GM19023 (cell line): ENCODE data around the gene HACD2.

ENCODE experiments used
- ATAC-seq: cut with Tn5 transposase; IDR thresholded peaks from one replicate; pipeline ENCODE4 v1.9.1; 2021; ENCODE audit warnings: mild to moderate bottlenecking, moderate library complexity; ENCODE audit not compliant: unreplicated experiment

Gene HACD2

DNA sequence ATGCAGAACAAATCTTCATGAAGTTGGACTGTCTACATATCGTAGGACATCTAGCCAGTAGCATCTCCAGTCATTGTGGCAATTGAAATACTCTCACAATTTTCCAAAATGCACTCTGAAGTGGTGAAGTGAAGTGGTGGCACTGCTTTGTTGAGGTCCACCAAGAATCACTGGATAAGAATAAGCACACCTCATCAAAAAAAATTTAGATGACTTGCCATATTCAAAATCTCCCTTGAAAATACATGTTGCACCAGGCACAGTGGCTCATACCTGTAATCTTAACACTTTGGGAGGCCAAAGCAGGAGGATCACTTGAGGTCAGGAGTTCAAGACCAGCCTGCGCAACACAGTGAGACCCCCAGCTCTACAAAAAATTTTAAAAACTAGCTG, 12.9 kb downstream of the HACD2 start:
- ATAC-seq, result no peak

DNA sequence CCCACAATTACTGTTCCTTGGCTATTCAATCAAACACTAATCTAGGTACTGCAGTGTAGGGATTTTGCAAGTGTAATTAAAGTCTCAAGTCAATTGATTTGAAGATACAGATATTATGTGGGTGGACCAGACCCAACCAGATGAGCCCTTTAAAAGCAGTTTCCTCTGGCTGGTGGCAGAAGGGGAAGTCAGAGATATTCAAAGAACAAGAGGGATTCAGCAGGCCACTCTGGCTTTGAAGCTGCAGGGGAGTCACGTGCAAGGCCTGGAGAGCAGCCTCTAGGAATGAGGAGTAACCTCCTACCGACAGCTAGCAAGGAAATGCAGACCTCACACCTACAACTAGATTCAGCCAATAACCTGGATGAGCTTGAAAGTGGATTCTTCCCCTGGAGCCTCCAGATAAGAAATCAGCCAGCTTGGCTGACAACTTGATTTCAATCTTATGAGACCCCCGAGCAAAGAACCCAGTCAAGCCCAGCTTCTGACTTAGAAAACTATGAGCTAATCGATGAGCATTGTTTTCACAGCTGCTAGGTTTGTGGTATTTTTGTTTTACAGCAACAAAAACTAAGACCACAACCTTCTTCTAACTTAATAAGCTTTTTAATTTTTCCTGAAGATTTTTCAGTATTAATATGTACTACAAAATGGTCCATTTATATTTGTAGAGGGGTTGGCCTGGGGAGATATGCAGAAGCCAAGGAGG, 13.4 kb downstream of the HACD2 start:
- ATAC-seq, result no peak

DNA sequence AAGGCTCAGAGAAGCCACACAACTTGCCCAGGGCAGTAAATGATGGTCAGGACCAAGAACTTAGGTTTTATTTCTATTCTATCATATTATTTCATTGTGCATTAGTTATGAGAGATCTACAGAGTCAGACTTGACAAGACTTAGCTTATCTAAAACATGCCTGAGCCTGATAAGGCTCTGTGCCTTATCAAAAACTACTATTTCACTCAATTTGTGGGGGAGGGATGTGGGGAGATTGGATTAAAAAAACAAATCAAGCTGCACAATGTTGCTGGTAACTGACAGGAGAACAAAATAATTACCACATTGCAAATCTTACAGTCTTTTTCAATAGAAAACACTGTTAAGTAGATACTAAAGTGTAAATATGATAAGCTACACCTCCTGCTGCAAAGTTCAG, 16.0 kb downstream of the HACD2 start:
- no peak for ATAC-seq

DNA sequence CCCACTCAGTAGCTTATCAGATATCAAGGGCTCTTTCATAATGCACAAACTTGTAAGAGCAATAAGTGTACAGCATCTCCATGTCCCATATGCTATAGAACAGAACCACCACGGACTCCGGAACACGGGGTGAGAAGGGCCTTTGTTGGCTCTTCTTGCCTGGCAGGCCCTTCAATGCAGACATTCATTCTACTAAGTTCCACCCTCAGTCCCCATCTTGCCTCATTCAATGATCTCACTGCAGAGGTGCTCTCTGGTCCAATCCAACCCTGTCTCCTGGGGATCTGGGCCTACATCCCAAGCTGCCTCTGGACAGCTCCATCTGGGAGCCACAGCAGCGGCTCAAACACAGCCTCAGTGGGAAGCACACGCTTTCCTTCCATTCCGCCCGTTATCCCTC, 16.8 kb downstream of the HACD2 start:
- no peak for ATAC-seq

DNA sequence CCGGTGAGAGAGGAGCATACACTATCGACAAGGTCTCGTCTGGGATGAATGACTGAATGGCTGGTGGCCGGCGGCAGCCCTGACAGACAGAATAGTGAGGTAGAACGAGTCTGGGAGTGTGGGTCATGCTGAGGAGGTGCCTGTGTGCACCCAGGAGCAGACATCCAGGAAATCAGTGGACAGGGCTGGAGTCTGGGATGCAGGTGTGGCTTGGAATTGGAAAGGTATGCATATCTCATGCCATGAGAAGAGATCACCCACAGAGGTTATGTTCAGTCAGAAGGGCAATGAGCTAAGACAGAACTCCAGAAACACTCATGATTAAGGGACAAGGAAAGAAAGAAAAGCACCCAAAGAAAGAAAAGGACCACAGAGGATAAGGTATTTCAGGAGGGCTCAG, 20.8 kb downstream of the HACD2 start:
- no peak for ATAC-seq

DNA sequence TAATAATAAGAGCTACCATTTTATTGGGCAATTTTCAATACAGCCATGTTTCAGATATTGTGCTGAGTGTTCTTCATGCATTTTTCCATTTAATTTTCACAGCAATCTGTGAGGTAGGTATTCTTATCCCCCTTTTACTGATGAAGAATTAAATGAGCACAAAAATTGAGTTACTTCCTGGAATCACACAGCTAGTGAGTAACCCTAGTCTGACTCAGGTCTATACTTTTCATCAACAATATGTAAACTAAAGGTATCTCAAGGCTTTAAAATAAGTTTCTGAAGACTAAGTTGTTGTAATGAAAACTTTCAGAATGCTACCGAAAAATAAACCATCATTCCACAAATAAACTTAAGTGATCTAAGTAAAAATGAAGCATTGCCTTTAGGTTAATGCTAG, 22.3 kb downstream of the HACD2 start:
- ATAC-seq, result no peak

DNA sequence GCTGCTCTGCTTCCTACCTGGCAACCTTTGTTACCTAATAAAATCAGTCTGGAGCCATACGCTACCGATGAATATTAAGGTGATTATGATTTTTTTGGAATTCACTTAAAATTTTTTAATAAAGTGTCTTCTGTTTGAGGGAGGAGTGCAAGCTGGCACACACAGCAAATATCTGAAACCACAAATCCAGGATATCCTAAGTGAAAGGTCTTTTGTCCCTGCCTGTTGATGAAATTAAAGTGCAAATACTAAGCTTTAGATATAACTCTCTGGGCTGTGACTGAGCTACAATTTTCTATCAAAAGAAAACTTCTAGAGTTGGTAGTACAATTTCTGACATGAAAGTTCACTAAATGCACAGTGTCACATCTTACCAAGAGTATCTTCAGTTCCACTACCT, 23.7 kb downstream of the HACD2 start:
- no peak for ATAC-seq

DNA sequence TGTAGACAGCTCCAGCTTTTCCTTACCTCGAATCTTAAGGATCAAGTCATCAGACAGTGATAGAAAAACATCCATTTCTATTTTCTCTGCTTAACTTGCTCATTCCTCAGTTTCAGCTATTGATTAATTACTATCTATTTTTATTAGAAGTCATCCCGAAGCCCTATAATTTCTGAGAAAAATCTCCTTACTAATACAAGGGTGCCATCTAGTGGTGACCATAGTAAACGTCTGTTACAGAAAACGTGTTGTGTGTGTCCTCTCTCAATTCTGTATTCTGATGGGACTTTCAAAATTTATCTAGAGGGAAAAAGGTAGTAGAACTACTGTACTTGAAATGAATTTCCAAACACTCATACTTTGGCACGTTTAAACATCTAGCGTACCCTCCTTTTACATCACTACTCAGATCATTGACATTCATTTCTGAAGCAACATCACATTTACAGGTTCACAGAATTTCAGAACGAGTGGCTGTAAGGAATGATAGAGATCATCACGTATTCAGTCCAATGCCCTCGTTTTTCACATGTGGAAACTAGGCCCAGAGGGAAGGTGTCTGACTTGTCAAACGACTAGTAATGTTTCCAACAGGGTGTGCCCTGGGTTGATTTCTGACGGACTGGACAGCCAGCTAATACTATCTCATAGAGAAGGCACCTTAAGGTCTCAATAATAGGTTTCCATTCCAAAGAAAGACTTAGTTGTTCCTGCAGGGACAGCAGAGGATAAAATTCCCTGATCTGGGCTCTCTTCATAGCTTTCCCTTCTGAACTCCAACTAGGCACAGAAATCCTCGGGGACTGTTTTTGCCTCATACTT, 25.6 kb downstream of the HACD2 start:
- no peak for ATAC-seq

DNA sequence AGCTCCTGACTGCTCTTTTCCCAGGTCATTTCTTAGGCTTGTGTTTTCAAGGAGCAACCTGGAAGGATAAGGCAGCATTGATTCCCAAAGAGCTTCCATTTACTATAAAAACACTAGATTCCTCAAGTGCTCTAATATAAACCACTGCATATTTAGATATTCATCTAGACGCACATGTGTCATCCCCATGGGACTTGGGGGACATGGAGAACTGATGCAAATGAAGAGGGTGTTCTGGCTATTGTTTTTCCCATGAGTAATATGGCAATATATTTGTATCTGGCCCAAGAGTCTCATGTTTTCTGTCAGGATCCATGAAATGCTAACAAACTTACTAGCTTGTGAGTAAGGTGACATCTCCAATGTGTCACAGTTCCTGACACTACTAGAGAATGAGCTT, 31.3 kb downstream of the HACD2 start:
- ATAC-seq, result no peak

DNA sequence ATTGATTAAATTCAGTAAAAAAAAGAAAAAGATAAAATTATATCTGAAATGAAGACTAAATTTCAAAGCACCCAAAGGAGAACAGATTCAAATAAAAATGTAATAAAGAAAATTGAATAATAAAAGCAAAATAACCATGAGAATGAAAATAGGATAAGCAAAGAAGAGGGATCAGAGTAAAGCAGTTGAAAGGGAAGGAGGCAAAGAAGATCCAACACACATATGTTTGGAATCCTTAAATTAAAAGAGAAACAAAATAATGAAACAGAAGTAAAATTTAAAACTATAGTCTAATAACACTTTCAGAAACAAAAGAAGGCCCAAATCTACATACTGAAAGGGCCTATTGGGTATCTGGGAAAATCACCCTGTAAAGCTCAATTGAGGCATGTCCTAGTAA, 32.1 kb downstream of the HACD2 start:
- no peak for ATAC-seq

DNA sequence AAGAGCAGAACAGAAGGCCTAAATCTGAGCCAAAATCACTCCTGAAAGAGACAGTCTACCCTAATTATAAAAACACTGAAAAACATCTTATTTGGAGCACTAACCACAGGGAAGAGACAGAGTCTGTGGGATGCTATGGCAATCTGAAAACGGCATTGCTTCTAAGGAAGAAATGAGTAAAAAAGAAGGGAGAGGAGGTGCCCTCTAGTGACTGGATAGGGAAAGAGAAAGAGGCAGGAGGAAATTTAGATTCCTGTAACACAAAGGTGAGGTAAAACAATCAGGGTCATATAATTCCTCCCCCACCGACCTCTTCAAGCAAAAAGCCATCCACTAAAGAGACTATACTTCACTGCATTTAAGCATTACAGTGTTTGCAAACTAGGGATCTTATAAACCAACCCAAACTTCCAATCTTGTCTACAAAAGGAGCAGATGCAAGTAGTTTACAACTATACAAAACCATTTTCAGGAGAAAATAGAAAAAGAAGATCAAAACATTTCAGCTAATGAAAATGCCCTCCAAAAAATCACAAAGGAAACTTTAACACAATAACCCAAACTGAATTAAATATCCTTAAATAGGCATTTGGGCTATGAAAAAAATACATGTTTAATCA, 32.6 kb downstream of the HACD2 start:
- ATAC-seq, result no peak

DNA sequence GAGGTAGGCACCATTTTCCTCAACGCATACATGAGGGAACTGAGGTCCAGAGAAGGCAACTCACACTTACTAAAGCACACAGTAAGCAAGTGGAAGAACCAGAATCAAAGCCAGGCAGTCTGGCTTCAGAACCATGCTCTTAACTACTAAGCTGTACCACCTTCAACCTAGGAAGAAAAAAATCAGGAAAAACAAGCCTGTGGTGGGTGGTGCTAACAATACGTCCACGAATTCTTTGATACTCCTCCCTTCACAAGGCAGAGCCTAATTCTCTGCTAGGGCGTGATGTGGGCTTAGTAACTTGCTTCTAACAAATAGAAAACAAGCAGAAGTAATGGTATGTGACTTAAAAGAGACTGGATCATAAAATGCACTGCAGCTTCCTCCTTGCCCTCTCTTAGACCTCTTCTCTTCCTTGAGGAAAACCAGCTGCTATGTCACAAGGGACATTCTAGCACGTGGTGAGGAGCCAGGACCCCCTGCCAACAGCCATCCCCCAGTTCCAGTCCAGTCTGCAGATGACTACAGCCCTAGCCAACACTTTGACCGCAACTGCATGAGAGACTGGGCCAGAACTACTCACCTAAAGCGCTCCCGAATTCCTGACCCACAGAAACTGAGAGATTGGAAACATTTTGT, 36.9 kb downstream of the HACD2 start:
- ATAC-seq, result no peak

DNA sequence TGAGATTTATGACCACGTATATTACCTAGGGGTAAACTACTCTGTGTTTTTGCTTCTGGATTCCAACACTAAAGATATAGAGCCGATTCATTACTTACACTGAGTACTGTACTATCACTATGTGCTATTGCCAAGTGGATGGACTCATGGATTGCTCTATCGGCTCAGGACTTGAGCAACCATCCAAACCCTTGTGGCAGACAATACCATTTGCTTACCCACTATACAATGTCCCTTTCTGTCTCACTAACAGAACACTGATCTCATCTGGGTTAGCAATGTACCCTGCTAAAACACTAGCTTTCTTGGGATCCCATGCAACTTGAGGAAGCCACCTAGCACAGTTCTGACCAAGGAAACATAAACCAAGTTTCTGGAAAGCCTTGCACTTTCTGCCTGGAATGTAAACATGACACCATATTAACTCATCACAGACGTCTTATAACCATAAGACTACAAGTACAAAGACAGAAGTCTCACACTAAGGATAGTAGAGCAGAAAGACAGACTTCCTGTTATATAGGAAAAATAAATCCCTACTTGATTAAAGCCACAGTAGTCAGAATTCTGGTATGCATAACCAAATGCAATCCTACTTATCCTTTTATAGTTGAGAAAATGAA, 38.6 kb downstream of the HACD2 start:
- ATAC-seq, result no peak

DNA sequence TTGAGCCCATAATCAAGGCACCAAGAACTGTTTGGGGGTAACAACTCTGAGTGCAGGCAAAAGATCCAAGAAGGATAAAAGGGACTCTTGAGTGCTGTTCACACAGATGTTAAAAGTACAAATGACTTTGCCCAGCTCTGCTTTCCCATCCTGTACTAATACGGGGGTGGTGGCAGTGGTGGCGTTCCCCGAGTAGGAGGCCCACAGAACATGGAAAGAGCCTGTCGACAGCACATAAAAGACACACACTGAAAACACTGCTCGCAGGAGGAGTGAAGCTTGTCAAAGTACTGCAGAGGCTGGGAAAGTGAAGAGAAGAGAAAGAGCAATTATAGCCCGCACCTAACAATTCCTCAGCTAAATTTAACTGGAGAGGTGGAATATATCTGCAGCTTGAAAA, 40.9 kb downstream of the HACD2 start:
- no peak for ATAC-seq

DNA sequence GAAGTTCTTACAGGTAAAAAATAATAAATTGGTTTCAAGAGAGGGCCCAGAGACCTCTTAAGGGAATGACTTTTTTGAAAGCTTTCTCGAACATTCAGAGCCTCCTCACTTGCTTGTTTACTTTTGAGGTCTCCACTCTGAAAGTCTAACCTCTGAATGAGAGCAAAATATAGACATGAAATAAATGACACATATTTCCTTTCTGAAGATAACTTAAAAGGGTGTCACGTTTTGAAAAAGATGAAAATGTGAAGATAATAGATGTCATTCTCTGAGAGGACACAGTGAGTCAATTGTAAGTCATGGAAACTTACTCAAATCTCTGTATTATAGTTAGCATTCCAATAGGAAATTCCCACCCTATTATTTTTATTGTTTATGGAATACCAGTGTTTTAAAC, 44.6 kb downstream of the HACD2 start:
- no peak for ATAC-seq

DNA sequence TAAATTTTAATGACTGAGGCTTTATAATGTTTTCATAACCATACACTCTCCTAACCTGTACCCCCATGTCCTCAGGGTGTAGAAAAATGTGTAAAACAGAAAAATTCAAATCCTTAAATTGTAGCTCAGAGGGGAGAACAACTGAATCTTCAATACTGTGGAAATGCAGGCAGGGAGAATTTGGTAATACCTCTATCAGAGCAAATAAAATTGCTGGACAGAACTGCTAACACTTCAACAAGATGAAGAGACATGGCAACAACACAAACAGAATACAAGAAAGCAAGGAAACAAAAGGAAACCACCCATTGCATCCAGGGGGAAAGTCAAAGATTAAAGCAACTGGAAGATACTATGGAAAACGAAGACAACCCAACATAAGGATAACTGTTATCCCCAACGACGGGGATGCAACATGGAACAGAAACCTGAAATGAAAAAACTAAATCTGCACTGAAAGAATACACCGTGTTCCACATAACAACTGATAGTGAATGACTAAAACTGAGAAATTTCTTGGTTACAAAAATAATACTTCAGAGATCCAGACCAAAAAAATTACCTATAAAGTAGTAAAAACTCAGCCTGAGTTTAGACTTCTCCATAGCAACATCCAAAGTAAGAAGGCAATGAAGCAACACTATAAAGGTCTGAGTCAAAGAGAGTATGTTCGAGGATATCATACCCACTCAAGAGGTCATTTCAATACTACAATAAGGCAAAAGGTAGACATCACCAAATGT, 48.5 kb downstream of the HACD2 start:
- no peak for ATAC-seq

DNA sequence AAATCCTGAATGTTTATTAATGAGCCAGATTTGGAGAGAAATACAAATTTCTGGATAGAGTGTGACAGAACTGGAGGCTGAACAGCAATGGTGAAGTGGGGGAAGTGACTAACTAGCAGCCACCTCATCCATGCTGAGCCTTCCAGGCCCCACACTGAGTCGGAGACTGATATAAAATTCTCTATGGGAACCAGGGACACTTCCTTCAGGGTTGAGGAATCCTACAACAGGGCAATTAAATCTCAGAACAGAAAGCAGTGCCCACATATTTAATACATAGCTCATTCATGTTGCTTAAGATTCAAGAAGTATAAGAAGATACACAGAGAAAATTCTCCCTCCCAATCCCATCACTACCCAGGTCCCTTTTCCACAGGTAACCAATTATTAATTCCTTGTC, 49.3 kb downstream of the HACD2 start:
- ATAC-seq, result no peak

DNA sequence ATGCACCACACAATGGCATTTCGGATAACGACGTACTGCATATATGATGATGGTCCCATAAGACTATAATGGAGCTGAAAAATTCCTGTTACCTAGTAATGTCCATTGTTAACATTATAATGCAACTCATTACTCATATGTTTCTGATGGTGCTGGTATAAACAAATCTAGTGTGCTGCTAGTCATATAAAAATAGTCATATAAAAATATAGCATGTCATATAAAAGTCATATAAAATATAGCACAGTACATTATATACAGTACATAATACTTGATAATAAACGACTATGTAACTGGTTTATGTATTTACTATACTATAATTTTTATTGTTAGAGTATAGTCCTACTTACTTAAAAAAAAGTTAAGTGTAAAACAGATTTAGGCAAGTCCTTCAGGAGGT, 50.6 kb downstream of the HACD2 start:
- no peak for ATAC-seq

DNA sequence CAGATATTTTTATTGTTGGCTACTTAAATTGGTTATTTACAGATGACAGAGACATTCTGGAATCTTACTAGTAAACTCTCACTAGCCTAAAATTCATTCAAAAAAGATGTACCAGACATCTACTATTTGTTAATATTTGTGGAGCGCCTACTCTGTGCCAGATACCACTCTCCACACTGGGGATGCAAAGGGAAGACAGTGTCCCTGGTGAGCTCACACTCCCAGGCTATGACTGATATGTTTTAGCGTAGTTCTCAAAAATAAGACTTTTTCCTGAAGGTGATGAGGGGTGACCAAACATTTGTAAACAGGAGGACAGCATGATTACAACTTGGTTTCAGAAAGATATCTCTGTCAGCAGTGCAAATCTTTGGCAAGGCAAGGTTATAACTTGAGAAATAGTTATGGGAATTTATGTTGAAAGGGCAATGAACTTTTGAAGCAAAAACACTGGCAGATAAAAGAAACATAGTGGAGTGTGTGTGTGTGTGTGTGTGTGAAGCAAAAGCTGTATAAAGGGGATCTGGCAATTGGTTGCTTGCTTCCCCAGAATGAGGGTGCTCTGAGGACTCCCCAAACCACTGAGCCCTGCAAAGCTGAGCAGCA, 51.2 kb downstream of the HACD2 start:
- ATAC-seq, result no peak

DNA sequence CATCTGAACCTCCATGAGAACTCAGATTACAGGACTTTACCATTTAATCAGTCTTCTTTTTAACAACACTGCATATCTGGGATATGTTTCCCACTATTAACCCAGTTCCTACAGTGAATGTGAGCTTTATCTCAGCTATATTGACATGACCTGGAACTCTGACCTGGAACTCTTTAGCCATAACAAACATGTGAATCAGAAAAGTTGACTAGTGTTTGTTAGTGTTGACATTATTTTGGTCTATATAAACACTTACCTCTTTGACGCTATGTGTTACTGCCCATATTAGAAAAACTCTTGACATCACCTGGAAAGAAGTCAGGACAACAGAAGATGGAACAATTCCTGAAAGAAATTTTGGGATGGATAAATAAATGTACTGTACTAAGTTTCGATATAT, 56.7 kb downstream of the HACD2 start:
- ATAC-seq, result no peak
